B cell (primary cell): Measurements from ENCODE around the gene MMP24. TPM values are rescaled to one million over a fixed set of nuclear protein-coding genes. Genes with fewer than 3 reads are reported as not detected.

ENCODE experiments used
- ATAC-seq: fragments of 200-7000 bp; cut with Tn5 transposase; one replicate; pipeline ENCODE4 v1.10.0; 2021; ENCODE audit warnings: low read depth, mild to moderate bottlenecking, moderate number of reproducible peaks, moderate library complexity
- CTCF ChIA-PET: fragments of 350-600 bp; sonication (Branson Sonifier 250); formaldehyde crosslinking; loops from one replicate; lab custom pipeline; 2021; ENCODE audit warnings: antibody characterized with exemption, inconsistent platforms; lab: Charles Lee
- POLR2A ChIA-PET: fragments of 350-600 bp; sonication (Branson Sonifier 250); formaldehyde crosslinking; loops from one replicate; lab custom pipeline; 2021; ENCODE audit warnings: antibody characterized with exemption; lab: Charles Lee
- DNase-seq: peaks from one replicate; pipeline ENCODE4 v3.0.0; 2013
- H2AFZ ChIP-seq: 2 replicates; pipeline ENCODE4 v1.6.1; 2012; ENCODE audit warnings: mild to moderate bottlenecking, low read depth, low read length; ENCODE audit not compliant: insufficient read depth, poor library complexity, severe bottlenecking
- H3K27ac ChIP-seq, 2 donors: 1 replicate in 1 of 2; 2 replicates in 1 of 2; pipeline ENCODE4 v1.5.1; 2012 to 2013; ENCODE audit warnings: low read length in 2 of 2, mild to moderate bottlenecking in 2 of 2, moderate library complexity in 1 of 2
- H3K27me3 ChIP-seq, 4 experiments: fragments of 200-600 bp in 1 of 4; sonication (generic) in 1 of 4; replicated peaks in 1 of 4; 1 replicate in 2 of 4; 2 replicates in 2 of 4; pipeline versions ENCODE4 v1.6.1 to v1.7.0; 2013 to 2016; ENCODE audit warnings: low read length in 3 of 4, mild to moderate bottlenecking in 2 of 4, mixed read lengths in 1 of 4, moderate library complexity in 1 of 4; ENCODE audit not compliant: insufficient read depth in 4 of 4, control insufficient read depth in 3 of 4; ENCODE audit errors: control extremely low read depth in 1 of 4
- H3K36me3 ChIP-seq, 2 experiments: replicated peaks in 1 of 2; 1 replicate in 1 of 2; 2 replicates in 1 of 2; pipeline versions ENCODE4 v1.6.1 to v1.7.1; 2013; ENCODE audit warnings: low read length in 1 of 2; ENCODE audit not compliant: insufficient read depth in 2 of 2, control insufficient read depth in 1 of 2; ENCODE audit errors: control extremely low read depth in 1 of 2, extremely low read depth in 1 of 2
- H3K4me1 ChIP-seq, 2 donors: fragments of 200-600 bp in 1 of 2; sonication (generic) in 1 of 2; 1 replicate in 1 of 2; 2 replicates in 1 of 2; pipeline versions ENCODE4 v1.5.1 to v1.6.1; 2013 to 2017; ENCODE audit warnings: low read length in 2 of 2; ENCODE audit not compliant: control insufficient read depth in 2 of 2, insufficient read depth in 2 of 2
- H3K4me2 ChIP-seq: replicated peaks from 2 replicates; pipeline ENCODE3; 2012; ENCODE audit warnings: mild to moderate bottlenecking, low read depth, low read length; ENCODE audit not compliant: poor library complexity, severe bottlenecking
- H3K4me3 ChIP-seq, 5 experiments: fragments of 200-600 bp in 1 of 5; sonication (generic) in 1 of 5; 1 replicate in 3 of 5; 2 replicates in 2 of 5; pipeline versions ENCODE4 v1.5.1 to v1.7.0; 2011 to 2016; ENCODE audit warnings: low read length in 4 of 5, mild to moderate bottlenecking in 4 of 5, low read depth in 2 of 5, control low read depth in 1 of 5, moderate library complexity in 1 of 5; ENCODE audit not compliant: insufficient read depth in 1 of 5; ENCODE audit errors: control extremely low read depth in 1 of 5, extremely low read depth in 1 of 5
- H3K79me2 ChIP-seq: fragments of 200-600 bp; sonication (generic); one replicate; pipeline ENCODE4 v1.6.0; 2016; ENCODE audit warnings: low read length; ENCODE audit not compliant: control insufficient read depth, insufficient read depth
- H3K9ac ChIP-seq: fragments of 200-600 bp; sonication (generic); 2 replicates; pipeline ENCODE4 v1.6.1; 2017; ENCODE audit warnings: mild to moderate bottlenecking, low read length, moderate library complexity
- H3K9me3 ChIP-seq, 3 donors: one replicate each; pipeline versions ENCODE4 v1.6.1 to v1.7.1; 2013; ENCODE audit warnings: low read length in 2 of 3; ENCODE audit not compliant: control insufficient read depth in 2 of 3, insufficient read depth in 1 of 3; ENCODE audit errors: control extremely low read depth in 1 of 3
- H4K20me1 ChIP-seq: 2 replicates; pipeline ENCODE4 v1.6.0; 2012; ENCODE audit warnings: mild to moderate bottlenecking, low read length; ENCODE audit not compliant: insufficient read depth, control insufficient read depth, poor library complexity, severe bottlenecking
- H3K27ac Mint-ChIP-seq: one replicate; pipeline ENCODE4 v1.8.0; 2021; ENCODE audit warnings: mixed read lengths
- H3K27me3 Mint-ChIP-seq: one replicate; pipeline ENCODE4 v1.8.0; 2021; ENCODE audit warnings: mixed read lengths
- H3K4me1 Mint-ChIP-seq: one replicate; pipeline ENCODE4 v1.8.0; 2021; ENCODE audit warnings: mixed read lengths
- H3K4me3 Mint-ChIP-seq: one replicate; pipeline ENCODE4 v1.8.0; 2021; ENCODE audit warnings: mixed read lengths
- H3K9me3 Mint-ChIP-seq: one replicate; pipeline ENCODE4 v1.8.0; 2022; ENCODE audit warnings: mixed read lengths; ENCODE audit not compliant: insufficient read depth
- EZH2 ChIP-seq: IDR thresholded peaks from 2 replicates; pipeline ENCODE4 v1.6.1; 2012; ENCODE audit warnings: borderline replicate concordance, low read depth, mild to moderate bottlenecking, moderate library complexity, low read length; ENCODE audit not compliant: insufficient read depth, poor library complexity, severe bottlenecking
- WGBS: methylation state at CpG from one replicate; pipeline ENCODE4 v1.1.5; 2013; ENCODE audit warnings: missing lambda C conversion rate; ENCODE audit not compliant: insufficient coverage; 5-methylcytosine and 5-hydroxymethylcytosine counted together
- intact Hi-C: fragments of 100-400 bp; cut with micrococcal nuclease; formaldehyde crosslinking; loops from one replicate; pipeline ENCODE4 v1.10.0; 2022
- polyA plus RNA-seq: library from polyadenylated mRNA; depleted of rRNA; stranded (reverse); fragments of >200 nt; gene quantifications from 2 replicates; pipeline ENCODE4 v1.2.3, GENCODE V29; 2012
- total RNA-seq, 2 donors: library from RNA; stranded (reverse); fragments of 120-200 nt in 1 of 2; gene quantifications; 1 replicate in 1 of 2; 2 replicates in 1 of 2; pipeline versions ENCODE4 v1.2.3 to v1.2.4, GENCODE V29; 2013 to 2022
- TF ChIP-seq, protein P1 (sequence below): fragments of 200-600 bp; IDR thresholded peaks from one replicate; pipeline ENCODE4 v1.8.0; 2022; ENCODE audit warnings: antibody characterized with exemption, mild to moderate bottlenecking

MMP24 gene
- total and polyA plus RNA-seq, 2 donors (not counting 1 experiment from before 2014, with no cell fraction given) = not detected

- Mint-ChIP-seq H3K27ac (no peak overlapping the region), H3K4me1 (peaks cover 29% of the 10 kb centered on the region), H3K27me3 (no peaks in the 10 kb centered on the region), H3K9me3 (no peaks in the 10 kb centered on the region), H3K4me3 (peak overlapping the region; percentile 95)
- Histone ChIP-seq H3K9me3 (no peaks in the 10 kb centered on the region), H3K4me2 (no peak overlapping the region), H3K9ac (no peak overlapping the region), H3K36me3 (peaks cover 0 to 5% of the 10 kb centered on the region in 2 experiments), H3K4me3 (no peak overlapping the region), H4K20me1 (peaks cover 14% of the 10 kb centered on the region), H2AFZ (peak overlapping the region; percentile 99), H3K27me3 (no peaks in the 10 kb centered on the region), H3K4me1 (peaks cover 13 to 19% of the 10 kb centered on the region in 2 donors), H3K27ac (peak overlapping the region in 1 of 2 donors; percentile 10), H3K79me2 (peaks cover 27% of the 10 kb centered on the region)
- CTCF ChIA-PET = interaction anchor here (5.3 kb wide), 1 partner anchor 18 kb away, joined by 20 read pairs; no protein-coding TSS in a partner anchor
- 98% methylated on average over 12 of the region's 12 CpGs for WGBS
- POLR2A ChIA-PET = no interaction called here
- TF ChIP-seq, protein P1, sequence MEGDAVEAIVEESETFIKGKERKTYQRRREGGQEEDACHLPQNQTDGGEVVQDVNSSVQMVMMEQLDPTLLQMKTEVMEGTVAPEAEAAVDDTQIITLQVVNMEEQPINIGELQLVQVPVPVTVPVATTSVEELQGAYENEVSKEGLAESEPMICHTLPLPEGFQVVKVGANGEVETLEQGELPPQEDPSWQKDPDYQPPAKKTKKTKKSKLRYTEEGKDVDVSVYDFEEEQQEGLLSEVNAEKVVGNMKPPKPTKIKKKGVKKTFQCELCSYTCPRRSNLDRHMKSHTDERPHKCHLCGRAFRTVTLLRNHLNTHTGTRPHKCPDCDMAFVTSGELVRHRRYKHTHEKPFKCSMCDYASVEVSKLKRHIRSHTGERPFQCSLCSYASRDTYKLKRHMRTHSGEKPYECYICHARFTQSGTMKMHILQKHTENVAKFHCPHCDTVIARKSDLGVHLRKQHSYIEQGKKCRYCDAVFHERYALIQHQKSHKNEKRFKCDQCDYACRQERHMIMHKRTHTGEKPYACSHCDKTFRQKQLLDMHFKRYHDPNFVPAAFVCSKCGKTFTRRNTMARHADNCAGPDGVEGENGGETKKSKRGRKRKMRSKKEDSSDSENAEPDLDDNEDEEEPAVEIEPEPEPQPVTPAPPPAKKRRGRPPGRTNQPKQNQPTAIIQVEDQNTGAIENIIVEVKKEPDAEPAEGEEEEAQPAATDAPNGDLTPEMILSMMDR = no peak
- TF ChIP-seq EZH2 = no peak
- intact Hi-C loops = no loop called here
- DNase-seq (no peak), ATAC-seq (no peak)
Observed at GRCh38 chr20:35286077-35286898, 59.8 kb downstream of the MMP24 start.

GRCh38 chr20:35286899-35287508 lies 60.5 kb downstream of the MMP24 start:
- no peaks in the 10 kb centered on the region for H3K9me3 Mint-ChIP-seq
- no peaks in the 10 kb centered on the region for H3K27me3 ChIP-seq
- H3K4me2 ChIP-seq = no peak overlapping the region
- intact Hi-C loops = no loop called here
- H3K79me2 ChIP-seq = peaks cover 21% of the 10 kb centered on the region
- peaks cover 13 to 19% of the 10 kb centered on the region in 2 donors for H3K4me1 ChIP-seq
- no peak overlapping the region for H3K4me3 ChIP-seq
- peaks cover 14% of the 10 kb centered on the region for H4K20me1 ChIP-seq
- H2AFZ ChIP-seq = no peak overlapping the region
- no peak for ATAC-seq
- peaks cover 0 to 5% of the 10 kb centered on the region in 2 experiments for H3K36me3 ChIP-seq
- H3K27ac ChIP-seq = no peak overlapping the region
- H3K27ac Mint-ChIP-seq = no peak overlapping the region
- 96% methylated on average over 12 of the region's 17 CpGs for WGBS
- CTCF ChIA-PET = interaction anchor here (5.3 kb wide), 1 partner anchor 18 kb away, joined by 20 read pairs; no protein-coding TSS in a partner anchor
- peaks cover 27% of the 10 kb centered on the region for H3K4me1 Mint-ChIP-seq
- no peak overlapping the region for H3K4me3 Mint-ChIP-seq
- no peaks in the 10 kb centered on the region for H3K9me3 ChIP-seq
- no peaks in the 10 kb centered on the region for H3K27me3 Mint-ChIP-seq
- H3K9ac ChIP-seq = no peak overlapping the region
- TF ChIP-seq, protein P1 = no peak
- TF ChIP-seq EZH2 = no peak
- DNase-seq = no peak
- POLR2A ChIA-PET = no interaction called here
